Fibroblast of skin of right quadriceps (primary cell): ENCODE measurements around the gene JMJD6.
"Not testable (repeated sequence)": the region's sequence is repeated elsewhere in the genome, so short reads cannot be mapped to it uniquely, and the experiment has no call there.

ENCODE experiments used
- DNase-seq: peaks from one replicate; pipeline ENCODE4 v3.0.0-alpha.2; 2013

The JMJD6 gene

DNA sequence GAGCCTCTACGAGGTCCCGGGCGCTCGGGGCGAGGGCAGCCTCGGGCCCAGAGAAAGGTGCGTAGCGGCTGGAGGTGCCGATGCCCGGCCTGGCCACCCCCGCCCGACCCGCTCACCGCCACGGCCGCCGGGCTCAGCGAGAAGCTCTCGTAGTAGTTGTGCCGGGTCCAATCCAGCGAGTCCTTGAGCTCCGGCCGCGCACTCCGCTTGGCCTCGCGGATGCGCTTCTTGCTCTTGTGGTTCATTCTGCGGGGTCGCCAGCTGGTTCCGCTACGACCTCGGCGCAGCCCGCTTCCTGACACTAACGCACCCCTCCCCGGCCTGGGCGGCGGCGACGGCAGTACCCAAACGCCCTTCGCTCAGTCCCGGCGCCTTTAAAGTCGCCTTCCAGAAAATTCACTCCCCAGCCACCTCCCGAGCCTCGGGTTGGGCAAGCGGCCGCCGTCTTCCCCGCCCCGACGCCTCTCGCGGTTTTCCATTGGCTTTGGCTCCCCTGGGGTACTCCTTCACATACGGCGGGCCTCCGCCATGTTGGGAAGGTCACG, at the start of gene JMJD6:
JMJD6 (minus strand) TSS at position 376 of the 545 bp plus-strand sequence; CDS start at position 245, 131 bp downstream.
- peak; percentile 96 for DNase-seq

- DNase-seq: no peak
Measured at GRCh38 chr17:76775021-76775600, 48.7 kb upstream of the JMJD6 start.

DNA sequence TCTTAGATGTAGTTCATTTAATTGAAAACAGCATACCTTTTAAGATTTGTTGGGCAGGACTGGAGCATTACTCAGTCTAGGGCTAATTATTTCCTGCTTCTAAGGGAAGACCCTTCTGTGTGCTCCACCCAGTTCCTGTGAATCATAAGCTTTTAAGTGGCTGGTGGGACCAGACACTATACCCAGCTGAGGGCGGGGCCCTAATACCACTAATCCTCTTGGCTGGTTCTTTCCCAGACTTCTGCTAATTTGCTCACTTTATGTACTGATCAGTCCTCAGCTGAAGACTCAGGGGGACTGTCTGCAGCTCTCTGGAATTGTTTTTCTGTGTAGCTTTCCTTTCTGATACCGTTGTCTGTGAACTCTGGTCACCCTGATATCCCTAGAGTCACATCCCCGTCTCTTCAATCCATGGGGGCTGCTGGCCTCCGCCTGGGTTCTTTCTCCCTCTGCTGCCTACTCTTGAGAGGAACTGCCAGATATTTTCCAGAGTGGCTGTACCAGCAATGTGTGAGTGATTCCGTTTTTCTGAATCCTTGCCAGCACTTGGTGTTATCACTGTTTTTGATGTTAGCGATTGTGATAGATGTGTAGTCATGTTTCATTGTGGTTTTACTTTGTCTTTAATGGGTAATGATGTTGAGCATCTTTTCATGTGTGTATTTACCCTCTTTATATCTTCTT, 46.6 kb upstream of the JMJD6 start:
- DNase-seq: peak; percentile 93

GRCh38 chr17:76758570-76758969, 32.2 kb upstream of the JMJD6 start:
- DNase-seq: no peak

- DNase-seq: peak; percentile 21
Measured at GRCh38 chr17:76757256-76757655, 30.9 kb upstream of the JMJD6 start.

- DNase-seq: no peak
Measured at GRCh38 chr17:76755285-76755684, 28.9 kb upstream of the JMJD6 start.

- no peak for DNase-seq
Measured at GRCh38 chr17:76753061-76753961, 26.9 kb upstream of the JMJD6 start.

DNA sequence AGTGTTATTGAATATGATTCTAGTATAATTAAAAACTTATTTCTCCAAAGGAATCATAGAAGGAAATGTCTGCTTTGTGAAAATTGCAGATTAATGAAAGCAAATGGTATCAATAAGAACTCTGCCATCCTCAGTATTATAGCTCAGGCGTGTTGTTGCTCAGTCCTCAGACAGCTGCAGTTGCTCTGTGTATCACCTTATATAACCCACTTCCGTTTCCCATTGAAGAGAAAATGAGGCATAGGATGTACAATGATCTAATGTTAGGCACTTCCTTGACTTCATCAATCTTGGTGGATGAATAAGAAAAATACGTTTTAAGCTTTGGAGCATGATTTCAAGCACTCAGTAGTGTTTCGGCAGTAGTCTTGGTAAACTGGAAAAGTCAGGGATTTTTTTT, 25.6 kb upstream of the JMJD6 start:
- no peak for DNase-seq

- no peak for DNase-seq
Measured at GRCh38 chr17:76751416-76751993, 25.1 kb upstream of the JMJD6 start.

DNA sequence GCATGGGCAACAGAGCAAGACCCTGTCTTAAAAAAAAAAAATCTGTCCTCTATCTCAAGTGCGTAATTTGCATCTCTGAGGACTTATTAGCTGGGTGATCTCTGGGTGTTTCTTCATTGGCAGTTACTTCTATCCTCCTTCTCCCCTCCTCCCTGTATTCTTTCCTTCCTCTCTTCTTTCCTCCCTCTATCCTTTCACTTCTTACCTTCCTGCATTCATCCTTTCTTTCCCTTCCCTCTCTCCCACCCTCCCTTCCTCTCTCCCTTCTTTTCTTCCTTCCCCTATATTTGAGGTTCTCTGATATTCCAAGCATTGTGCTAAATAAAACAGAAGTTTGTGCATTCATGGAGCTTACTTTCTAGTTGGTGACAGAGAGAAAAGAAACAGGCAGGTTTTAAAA, 22.3 kb upstream of the JMJD6 start:
- DNase-seq: no peak

- no peak for DNase-seq
Measured at GRCh38 chr17:76747716-76748363, 21.4 kb upstream of the JMJD6 start.

GRCh38 chr17:76745785-76746184, 19.4 kb upstream of the JMJD6 start:
- not testable (repeated sequence) for DNase-seq

GRCh38 chr17:76744747-76745146, 18.3 kb upstream of the JMJD6 start:
- no peak for DNase-seq

DNA sequence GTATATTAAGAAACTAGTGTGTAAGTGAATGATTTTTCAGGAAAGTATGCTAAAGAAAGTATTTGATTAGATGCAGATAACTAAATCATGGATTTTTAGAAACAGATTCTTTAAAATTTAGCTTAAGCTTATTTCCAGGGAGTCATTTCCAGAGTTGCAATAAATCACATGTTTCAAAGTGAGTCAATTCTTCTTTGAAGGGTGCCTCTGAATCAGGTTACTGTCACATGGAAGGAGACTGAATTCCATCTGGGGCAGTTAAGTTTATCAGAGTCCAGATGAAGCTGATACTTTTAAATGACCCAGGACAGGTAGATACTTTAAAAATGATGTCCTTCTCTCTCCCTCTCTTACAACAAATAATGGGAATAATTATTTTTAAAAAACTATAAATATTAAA, 16.6 kb upstream of the JMJD6 start:
- DNase-seq: no peak

- no peak for DNase-seq
Measured at GRCh38 chr17:76740329-76741118, 14.1 kb upstream of the JMJD6 start.

- not testable (repeated sequence) for DNase-seq
Measured at GRCh38 chr17:76739568-76740115, 13.2 kb upstream of the JMJD6 start.

GRCh38 chr17:76738468-76738850, 12.1 kb upstream of the JMJD6 start:
- no peak for DNase-seq

GRCh38 chr17:76737676-76738467, 11.5 kb upstream of the JMJD6 start, which contains the start of gene MFSD11:
Gene MFSD11 (plus strand): TSS chr17:76738119. CDS start chr17:76738353, 234 bp downstream.
- DNase-seq: peak; percentile 96

GRCh38 chr17:76737082-76737675, 10.8 kb upstream of the JMJD6 start, which contains the start of gene SRSF2:
Gene SRSF2 (minus strand): TSS chr17:76737331. CDS start chr17:76737160, 171 bp downstream.
- DNase-seq: peak; percentile 99
